Neural cell (in vitro differentiated cells): ENCODE data around the gene SCN8A.

Experiments used
- CTCF ChIP-seq: fragments of 450-650 bp; IDR thresholded peaks from 2 replicates; pipeline ENCODE4 v1.5.1; 2014; ENCODE audit warnings: antibody characterized with exemption, mild to moderate bottlenecking, moderate library complexity; ENCODE audit not compliant: poor library complexity, severe bottlenecking
- EZH2 ChIP-seq: fragments of 200-600, 300-800 bp; shearing (Covaris generic), sonication (generic); IDR thresholded peaks from 2 replicates; pipeline ENCODE4 v1.6.1; 2014; ENCODE audit warnings: antibody characterized with exemption, low read length, borderline replicate concordance, mild to moderate bottlenecking; ENCODE audit not compliant: insufficient read depth, poor library complexity, severe bottlenecking
- MXI1 ChIP-seq: fragments of 450-650 bp; conservative IDR thresholded peaks from 2 replicates; pipeline ENCODE4 v1.6.1; 2014; ENCODE audit warnings: antibody characterized with exemption, mild to moderate bottlenecking; ENCODE audit not compliant: poor library complexity, severe bottlenecking
- REST ChIP-seq: IDR thresholded peaks from 2 replicates; pipeline ENCODE4 v1.6.1; 2012; ENCODE audit warnings: borderline replicate concordance
- SMC3 ChIP-seq: fragments of 450-650 bp; conservative IDR thresholded peaks from 2 replicates; pipeline ENCODE4 v1.6.1; 2014; ENCODE audit warnings: antibody characterized with exemption, mild to moderate bottlenecking, moderate library complexity; ENCODE audit not compliant: poor library complexity
- TAF1 ChIP-seq: IDR thresholded peaks from 2 replicates; pipeline ENCODE4 v1.6.1; 2012; ENCODE audit warnings: low read depth

GRCh38 chr12:51677284-51677968, 86.4 kb downstream of the SCN8A start:
- no peak for TF ChIP-seq CTCF
- no peak for TF ChIP-seq TAF1
- TF ChIP-seq EZH2, result no peak
- no peak for TF ChIP-seq SMC3
- no peak for TF ChIP-seq REST
- TF ChIP-seq MXI1, result no peak
